ENCODE results near the gene RENBP. TPM values are rescaled to one million over a fixed set of nuclear protein-coding genes. Genes with fewer than 3 reads are reported as not detected.

Gene RENBP
- total RNA-seq, 1 donor from 2014 or later = 4.2 TPM

DNA sequence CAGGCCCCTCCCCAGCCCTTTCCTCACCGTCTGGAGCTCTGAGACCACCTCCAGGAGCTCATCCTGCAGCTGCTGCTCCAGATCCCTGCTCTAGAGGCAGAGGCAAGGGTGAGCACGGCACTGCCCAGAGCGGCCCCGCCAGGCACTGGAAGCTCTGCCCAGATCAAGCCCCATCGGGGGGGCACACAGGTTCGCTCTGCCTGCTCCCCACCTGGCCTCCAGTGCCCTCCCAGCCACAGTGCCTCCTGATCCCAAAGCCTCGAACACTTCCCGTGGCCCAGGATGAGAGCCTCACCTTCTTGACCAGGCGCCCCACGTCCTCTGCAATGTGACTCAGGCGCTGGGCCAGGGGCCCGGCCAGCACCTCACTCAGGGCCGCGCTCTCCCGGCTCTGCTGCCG, 23.4 kb downstream of the RENBP start:
- H3K4me1 ChIP-seq = peaks cover 30% of the 10 kb centered on the region
- H3K4me3 ChIP-seq = no peak overlapping the region
- TF ChIP-seq, protein P1, sequence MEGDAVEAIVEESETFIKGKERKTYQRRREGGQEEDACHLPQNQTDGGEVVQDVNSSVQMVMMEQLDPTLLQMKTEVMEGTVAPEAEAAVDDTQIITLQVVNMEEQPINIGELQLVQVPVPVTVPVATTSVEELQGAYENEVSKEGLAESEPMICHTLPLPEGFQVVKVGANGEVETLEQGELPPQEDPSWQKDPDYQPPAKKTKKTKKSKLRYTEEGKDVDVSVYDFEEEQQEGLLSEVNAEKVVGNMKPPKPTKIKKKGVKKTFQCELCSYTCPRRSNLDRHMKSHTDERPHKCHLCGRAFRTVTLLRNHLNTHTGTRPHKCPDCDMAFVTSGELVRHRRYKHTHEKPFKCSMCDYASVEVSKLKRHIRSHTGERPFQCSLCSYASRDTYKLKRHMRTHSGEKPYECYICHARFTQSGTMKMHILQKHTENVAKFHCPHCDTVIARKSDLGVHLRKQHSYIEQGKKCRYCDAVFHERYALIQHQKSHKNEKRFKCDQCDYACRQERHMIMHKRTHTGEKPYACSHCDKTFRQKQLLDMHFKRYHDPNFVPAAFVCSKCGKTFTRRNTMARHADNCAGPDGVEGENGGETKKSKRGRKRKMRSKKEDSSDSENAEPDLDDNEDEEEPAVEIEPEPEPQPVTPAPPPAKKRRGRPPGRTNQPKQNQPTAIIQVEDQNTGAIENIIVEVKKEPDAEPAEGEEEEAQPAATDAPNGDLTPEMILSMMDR (IDR thresholded peaks at IDR 0.05) = no peak
- TF ChIP-seq POLR2A (IDR thresholded peaks at IDR 0.05) (no peak), POLR2AphosphoS5 (IDR thresholded peaks at IDR 0.05; ENCODE audit: insufficient read depth in 1 of 2, low read depth in 1 of 2) (no peak)
- DNase-seq (ENCODE audit: extremely low spot score in 2 of 2) = no peak
- H3K9me3 ChIP-seq = no peaks in the 10 kb centered on the region
- no peaks in the 10 kb centered on the region for H3K36me3 ChIP-seq
- intact Hi-C loops (cut with DNase I) = loop anchor here (10.0 kb wide), 1 partner anchor 136 kb away; the partner anchor contains the start of gene SRPK3
- H3K27ac ChIP-seq = peak overlapping the region; percentile 38
- no peaks in the 10 kb centered on the region for H3K27me3 ChIP-seq

DNA sequence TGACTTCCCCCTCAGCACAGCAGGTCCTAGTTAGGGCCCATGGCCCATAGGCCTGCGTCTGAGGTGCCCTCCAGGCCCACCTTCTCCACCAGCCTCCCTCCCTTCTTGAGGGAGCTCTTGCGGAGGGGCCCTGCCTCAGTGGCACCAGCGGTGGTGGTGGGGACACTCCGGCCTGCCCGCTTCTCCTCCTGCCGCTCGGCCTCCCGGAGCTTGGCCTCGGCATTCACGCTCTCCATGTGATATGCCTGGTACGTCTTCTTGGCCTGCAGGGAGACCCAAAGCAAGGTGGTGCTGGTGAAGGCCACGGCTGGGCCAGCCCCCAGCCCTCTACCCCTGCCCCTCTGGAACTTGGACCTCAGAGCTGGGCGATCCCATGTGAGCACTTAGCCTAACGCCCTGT, 23.9 kb downstream of the RENBP start:
- no peaks in the 10 kb centered on the region for H3K9me3 ChIP-seq
- intact Hi-C loops (cut with DNase I) = loop anchor here (10.0 kb wide), 1 partner anchor 136 kb away; the partner anchor contains the start of gene SRPK3
- no peaks in the 10 kb centered on the region for H3K27me3 ChIP-seq
- H3K27ac ChIP-seq = no peak overlapping the region
- H3K4me3 ChIP-seq = no peak overlapping the region
- no peak for DNase-seq (ENCODE audit: extremely low spot score in 2 of 2)
- H3K4me1 ChIP-seq = peaks cover 30% of the 10 kb centered on the region
- H3K36me3 ChIP-seq = no peaks in the 10 kb centered on the region
- no peak for TF ChIP-seq POLR2AphosphoS5 (IDR thresholded peaks at IDR 0.05; ENCODE audit: insufficient read depth in 1 of 2, low read depth in 1 of 2)
- TF ChIP-seq, protein P1 (IDR thresholded peaks at IDR 0.05) = no peak
- no peak for TF ChIP-seq POLR2A (IDR thresholded peaks at IDR 0.05)

DNA sequence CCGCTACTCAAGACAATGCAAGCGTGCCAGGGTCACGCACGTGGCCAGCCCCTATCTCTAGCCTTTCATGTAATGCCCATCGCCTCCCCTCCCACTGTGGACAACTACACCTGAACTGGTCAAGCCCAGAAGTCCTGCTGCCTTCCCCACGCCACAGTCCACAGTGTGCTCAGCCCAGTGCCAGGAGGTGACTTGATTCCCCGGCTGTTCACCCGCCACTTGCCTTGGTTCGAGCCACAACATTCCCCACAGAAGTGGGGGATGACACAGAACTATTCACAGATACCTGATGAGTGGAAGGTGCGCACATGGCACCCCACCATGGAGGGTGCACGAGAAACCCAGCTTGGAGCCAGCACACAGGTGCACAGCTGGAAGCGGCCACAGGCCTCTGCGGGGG, 25.2 kb downstream of the RENBP start:
- Histone ChIP-seq H3K36me3 (no peaks in the 10 kb centered on the region), H3K4me1 (peaks cover 30% of the 10 kb centered on the region), H3K27ac (no peak overlapping the region), H3K4me3 (no peak overlapping the region), H3K9me3 (no peaks in the 10 kb centered on the region), H3K27me3 (no peaks in the 10 kb centered on the region)
- intact Hi-C loops (cut with DNase I) = no loop called here
- no peak for DNase-seq (ENCODE audit: extremely low spot score in 2 of 2)
- no peak for TF ChIP-seq POLR2AphosphoS5 (IDR thresholded peaks at IDR 0.05; ENCODE audit: insufficient read depth in 1 of 2, low read depth in 1 of 2)
- no peak for TF ChIP-seq POLR2A (IDR thresholded peaks at IDR 0.05)
- TF ChIP-seq, protein P1 (IDR thresholded peaks at IDR 0.05) = no peak

DNA sequence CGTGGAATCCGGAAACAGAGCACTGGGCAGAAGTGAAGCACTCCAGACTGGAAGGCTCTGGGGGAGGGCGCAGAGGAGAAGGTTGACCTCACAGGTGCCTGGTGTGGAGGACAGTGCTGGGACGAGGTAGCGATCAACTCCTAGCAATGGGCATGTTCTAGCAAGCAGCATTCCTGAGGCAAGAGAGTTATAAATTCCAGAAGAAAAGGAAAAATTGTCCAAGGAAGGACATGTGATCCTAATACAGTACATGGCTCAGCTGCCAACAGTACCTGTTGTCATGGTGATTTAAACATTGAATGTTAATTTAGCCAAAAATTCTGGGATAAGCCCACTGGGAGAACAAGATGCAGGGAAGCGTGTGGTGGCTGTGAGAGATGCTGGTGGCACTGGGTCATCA, 26.6 kb downstream of the RENBP start:
- no peak overlapping the region for H3K4me3 ChIP-seq
- H3K27ac ChIP-seq = no peak overlapping the region
- intact Hi-C loops (cut with DNase I) = no loop called here
- no peak for DNase-seq (ENCODE audit: extremely low spot score in 2 of 2)
- H3K9me3 ChIP-seq = no peaks in the 10 kb centered on the region
- peaks cover 22% of the 10 kb centered on the region for H3K4me1 ChIP-seq
- no peaks in the 10 kb centered on the region for H3K36me3 ChIP-seq
- TF ChIP-seq, protein P1 (IDR thresholded peaks at IDR 0.05) = no peak
- no peak for TF ChIP-seq POLR2AphosphoS5 (IDR thresholded peaks at IDR 0.05; ENCODE audit: insufficient read depth in 1 of 2, low read depth in 1 of 2)
- no peak for TF ChIP-seq POLR2A (IDR thresholded peaks at IDR 0.05)
- H3K27me3 ChIP-seq = no peaks in the 10 kb centered on the region

DNA sequence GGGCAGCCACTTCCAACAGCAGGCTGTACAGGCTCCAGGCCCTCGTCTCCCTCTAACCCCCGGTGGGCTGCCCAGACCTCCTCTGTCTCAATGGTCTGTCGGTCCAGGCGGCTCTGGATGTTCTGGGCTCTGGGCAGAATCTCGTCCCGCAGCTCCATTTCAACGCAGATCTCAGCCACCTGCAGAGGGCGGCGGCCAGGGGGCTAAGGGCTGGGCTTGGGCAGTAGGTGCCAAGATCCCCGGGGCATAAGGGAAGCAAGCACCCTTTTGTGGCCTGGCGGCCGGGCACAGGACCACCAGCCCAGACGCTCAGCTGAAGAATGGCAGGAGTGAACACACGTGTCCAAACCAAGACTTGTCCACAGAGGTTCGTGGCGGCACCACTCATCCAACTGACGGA, 30.7 kb downstream of the RENBP start:
- Histone ChIP-seq H3K36me3 (no peaks in the 10 kb centered on the region), H3K27me3 (no peaks in the 10 kb centered on the region), H3K4me1 (no peaks in the 10 kb centered on the region), H3K9me3 (no peaks in the 10 kb centered on the region), H3K27ac (no peak overlapping the region), H3K4me3 (no peak overlapping the region)
- TF ChIP-seq, protein P1 (IDR thresholded peaks at IDR 0.05) = no peak
- no peak for TF ChIP-seq POLR2A (IDR thresholded peaks at IDR 0.05)
- TF ChIP-seq POLR2AphosphoS5 (IDR thresholded peaks at IDR 0.05; ENCODE audit: insufficient read depth in 1 of 2, low read depth in 1 of 2) = no peak
- intact Hi-C loops (cut with DNase I) = no loop called here
- DNase-seq (ENCODE audit: extremely low spot score in 2 of 2) = no peak
